Measurements from ENCODE around the gene AQP1.

The AQP1 gene

GRCh38 chr7:30920584-30921539 lies 9.2 kb downstream of the AQP1 start:
- DNase-seq (ENCODE audit: low read depth, low spot score) = no peak

- no peak for DNase-seq (ENCODE audit: low read depth, low spot score)
These were observed 10.1 kb downstream of the AQP1 start for GRCh38 chr7:30921540-30922401.

GRCh38 chr7:30922596-30922995 lies 10.9 kb downstream of the AQP1 start:
- no peak for DNase-seq (ENCODE audit: low read depth, low spot score)

GRCh38 chr7:30923009-30923773 lies 11.5 kb downstream of the AQP1 start:
- no peak for DNase-seq (ENCODE audit: low read depth, low spot score)

- DNase-seq (ENCODE audit: low read depth, low spot score) = no peak
These were observed 12.2 kb downstream of the AQP1 start for GRCh38 chr7:30923774-30924413.

- no peak for DNase-seq (ENCODE audit: low read depth, low spot score)
These were observed 13.0 kb downstream of the AQP1 start for GRCh38 chr7:30924624-30925023.

- DNase-seq (ENCODE audit: low read depth, low spot score) = no peak
These were observed 13.5 kb downstream of the AQP1 start for GRCh38 chr7:30925117-30925516.

GRCh38 chr7:30925913-30926312 lies 14.3 kb downstream of the AQP1 start:
- DNase-seq (ENCODE audit: low read depth, low spot score) = no peak

- DNase-seq (ENCODE audit: low read depth, low spot score) = no peak
These were observed 14.7 kb downstream of the AQP1 start for GRCh38 chr7:30926313-30926712.

GRCh38 chr7:30927040-30927439 lies 15.4 kb downstream of the AQP1 start:
- no peak for DNase-seq (ENCODE audit: low read depth, low spot score)

GRCh38 chr7:30927559-30927958 lies 15.9 kb downstream of the AQP1 start:
- no peak for DNase-seq (ENCODE audit: low read depth, low spot score)

- no peak for DNase-seq (ENCODE audit: low read depth, low spot score)
These were observed 16.7 kb downstream of the AQP1 start for GRCh38 chr7:30928254-30928872.

- no peak for DNase-seq (ENCODE audit: low read depth, low spot score)
These were observed 18.0 kb downstream of the AQP1 start for GRCh38 chr7:30929686-30930085.

GRCh38 chr7:30930621-30931020 lies 19.0 kb downstream of the AQP1 start:
- no peak for DNase-seq (ENCODE audit: low read depth, low spot score)

GRCh38 chr7:30931161-30931928 lies 19.7 kb downstream of the AQP1 start:
- DNase-seq (ENCODE audit: low read depth, low spot score) = no peak

- DNase-seq (ENCODE audit: low read depth, low spot score) = no peak
These were observed 20.4 kb downstream of the AQP1 start for GRCh38 chr7:30931929-30932540.

GRCh38 chr7:30932562-30932961 lies 20.9 kb downstream of the AQP1 start:
- DNase-seq (ENCODE audit: low read depth, low spot score) = no peak

GRCh38 chr7:30933124-30933974 lies 21.7 kb downstream of the AQP1 start:
- DNase-seq (ENCODE audit: low read depth, low spot score) = no peak

GRCh38 chr7:30934225-30934624 lies 22.6 kb downstream of the AQP1 start:
- DNase-seq (ENCODE audit: low read depth, low spot score) = no peak
